DLD1 (cell line): ENCODE data around the gene ADAM12.
"Not testable (repeated sequence)": the region's sequence is repeated elsewhere in the genome, so short reads cannot be mapped to it uniquely, and the experiment has no call there.

Experiments
- in situ Hi-C: cut with HindIII; loops from 2 replicates; pipeline ENCODE4 v1.10.0; 2017; ENCODE audit warnings: low sequenced_read_pairs

Gene ADAM12

DNA sequence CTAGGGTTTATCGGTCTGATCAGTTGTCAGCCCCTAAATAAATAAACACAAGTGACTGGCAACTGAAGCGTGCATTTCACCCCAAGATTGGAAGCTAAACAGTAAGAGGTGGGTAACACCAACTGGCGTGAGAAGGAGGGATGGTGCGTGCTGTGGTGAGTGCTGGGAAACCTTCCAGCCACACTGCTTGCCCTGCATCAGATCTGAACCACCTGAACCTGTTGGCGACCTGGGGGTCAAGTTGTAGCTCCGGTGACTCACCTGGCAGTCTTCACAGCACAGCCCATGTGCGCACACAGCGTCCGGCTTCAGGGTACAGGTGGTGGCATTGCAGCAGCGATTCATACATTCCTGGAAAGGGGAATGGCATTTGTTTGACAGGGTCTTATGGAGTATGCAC lies 321.8 kb downstream of the ADAM12 start:
- in situ Hi-C loops, result no loop called here

DNA sequence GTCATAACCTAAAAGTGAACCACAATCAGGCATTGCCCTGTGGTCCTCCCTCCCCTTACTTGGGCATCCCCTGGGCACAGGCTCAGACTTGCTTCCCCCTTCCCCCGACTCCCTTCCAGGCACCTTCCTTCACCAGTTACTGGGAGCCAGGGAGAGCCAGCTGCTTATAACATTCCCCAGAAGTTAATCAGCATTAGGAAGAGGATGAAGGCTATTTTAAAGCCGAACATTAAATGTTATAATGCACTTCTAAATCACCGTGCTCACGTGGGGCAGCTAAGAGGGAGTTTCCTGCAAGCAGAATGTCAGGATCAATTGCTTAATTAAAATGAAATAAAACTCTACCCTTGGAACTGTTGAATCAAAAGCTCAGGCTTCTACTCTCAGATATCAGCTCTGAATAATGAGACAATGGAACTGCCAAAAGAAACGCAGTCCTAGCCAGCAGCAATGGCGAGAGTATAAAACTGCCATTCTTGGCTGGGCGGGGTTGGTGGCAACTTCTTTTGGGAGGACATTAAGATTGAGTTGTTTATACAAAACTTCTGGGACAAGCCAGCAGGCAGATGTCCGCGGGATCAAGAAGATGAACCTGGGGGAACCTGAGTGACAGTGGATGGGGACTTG lies 322.4 kb downstream of the ADAM12 start:
- in situ Hi-C loops, result no loop called here

DNA sequence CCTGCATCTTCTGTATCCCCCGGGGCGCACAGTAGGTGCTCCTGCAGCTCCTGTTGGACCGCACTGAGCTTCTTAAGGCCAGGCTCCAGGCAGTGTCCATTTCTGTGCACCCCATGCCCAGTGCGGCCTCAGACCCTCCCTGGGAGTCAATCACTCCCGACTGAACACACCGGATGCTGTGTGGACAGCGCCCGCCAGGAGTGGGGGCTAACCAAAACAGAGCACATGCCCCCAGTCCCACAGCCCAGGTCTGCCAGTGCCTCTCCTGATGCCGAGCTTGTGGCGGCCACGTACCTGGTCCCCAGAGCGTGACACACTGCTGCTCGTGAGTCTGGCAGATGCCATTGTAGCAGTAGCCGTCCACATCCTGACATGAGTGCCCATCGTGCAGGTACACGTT lies 323.8 kb downstream of the ADAM12 start:
- in situ Hi-C loops, result no loop called here

DNA sequence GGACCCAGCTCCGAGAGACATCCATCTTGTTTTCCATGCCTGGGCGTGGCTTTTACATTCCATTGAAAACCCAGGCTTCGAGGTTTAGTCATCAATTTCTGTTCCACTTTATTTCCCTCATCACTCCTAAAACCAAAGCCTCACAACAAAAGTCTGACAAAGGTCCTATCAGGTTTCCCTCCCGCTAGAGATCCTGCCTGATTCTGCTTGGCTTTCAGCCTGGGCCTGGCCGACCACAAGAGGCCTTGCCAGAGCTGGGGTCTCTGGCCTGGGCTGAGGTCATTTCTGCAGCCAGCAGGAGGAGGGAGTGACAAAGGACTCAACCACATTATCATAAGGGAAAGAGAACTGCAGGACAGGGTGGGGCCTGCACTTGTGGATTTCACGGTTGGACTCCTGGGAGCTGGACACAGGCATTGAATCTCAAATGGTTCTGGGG lies 324.9 kb downstream of the ADAM12 start:
- in situ Hi-C loops, result no loop called here

DNA sequence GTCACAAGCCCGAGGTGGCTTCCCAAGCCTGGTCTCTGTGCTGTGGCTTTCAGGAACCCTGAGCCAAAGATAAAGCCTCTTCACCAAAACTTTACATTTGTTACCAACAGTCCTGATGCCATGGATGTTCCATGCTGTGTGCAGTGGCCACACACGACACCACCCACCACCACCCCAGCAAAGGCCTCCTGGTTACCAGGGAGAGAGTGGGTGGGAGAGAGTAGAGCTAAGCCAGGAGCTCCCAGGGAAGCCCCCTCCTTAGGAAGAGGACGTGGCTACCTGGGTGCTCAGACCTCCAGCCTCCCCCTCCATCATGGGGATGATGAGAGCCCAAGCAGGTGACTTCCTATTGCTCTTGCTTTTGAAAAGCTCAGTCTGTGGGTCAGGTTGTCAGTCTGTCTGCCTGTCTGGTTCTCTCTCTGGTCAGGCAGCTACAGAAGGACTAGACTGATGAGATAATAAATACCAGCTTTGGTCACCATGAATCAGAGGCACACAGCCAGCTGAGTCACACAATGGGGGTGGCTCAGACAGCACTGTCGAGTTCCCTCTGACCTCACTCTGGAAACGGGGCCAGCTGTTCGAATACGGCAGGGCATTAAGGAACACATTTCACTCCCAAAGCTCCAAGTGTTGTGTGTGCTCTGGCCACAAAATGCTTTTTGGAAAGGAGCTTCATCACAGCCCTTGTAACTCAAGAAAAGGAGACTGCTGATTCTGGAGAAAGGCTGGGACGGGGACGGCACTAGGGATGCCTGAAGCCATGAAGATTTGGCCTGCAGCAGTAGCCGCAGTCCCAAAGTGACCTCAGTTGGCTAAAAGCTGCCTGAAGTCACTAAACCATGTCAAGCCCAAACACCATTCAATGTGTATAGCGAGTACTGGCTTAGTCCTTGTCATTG lies 325.9 kb downstream of the ADAM12 start:
- in situ Hi-C loops, result no loop called here

DNA sequence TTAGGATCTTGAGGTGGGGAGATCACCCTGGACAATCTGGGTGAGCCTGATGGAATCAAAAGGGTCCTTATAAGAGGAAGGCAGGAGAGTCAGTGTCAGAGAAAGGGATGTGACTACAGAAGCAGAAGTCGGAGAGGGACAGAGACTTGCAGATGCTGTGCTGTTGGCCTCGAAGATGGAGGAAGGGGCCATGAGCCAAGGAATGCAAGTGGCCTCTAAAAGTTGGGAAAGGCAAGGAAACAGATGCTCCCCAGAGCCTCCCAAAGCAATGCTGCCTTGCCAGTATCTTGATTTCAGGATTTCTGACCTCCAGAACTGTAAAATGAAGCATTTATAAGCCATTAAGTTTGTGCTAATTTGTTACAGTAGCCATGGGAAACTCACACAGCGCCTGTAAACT lies 326.8 kb downstream of the ADAM12 start:
- in situ Hi-C loops, result no loop called here

DNA sequence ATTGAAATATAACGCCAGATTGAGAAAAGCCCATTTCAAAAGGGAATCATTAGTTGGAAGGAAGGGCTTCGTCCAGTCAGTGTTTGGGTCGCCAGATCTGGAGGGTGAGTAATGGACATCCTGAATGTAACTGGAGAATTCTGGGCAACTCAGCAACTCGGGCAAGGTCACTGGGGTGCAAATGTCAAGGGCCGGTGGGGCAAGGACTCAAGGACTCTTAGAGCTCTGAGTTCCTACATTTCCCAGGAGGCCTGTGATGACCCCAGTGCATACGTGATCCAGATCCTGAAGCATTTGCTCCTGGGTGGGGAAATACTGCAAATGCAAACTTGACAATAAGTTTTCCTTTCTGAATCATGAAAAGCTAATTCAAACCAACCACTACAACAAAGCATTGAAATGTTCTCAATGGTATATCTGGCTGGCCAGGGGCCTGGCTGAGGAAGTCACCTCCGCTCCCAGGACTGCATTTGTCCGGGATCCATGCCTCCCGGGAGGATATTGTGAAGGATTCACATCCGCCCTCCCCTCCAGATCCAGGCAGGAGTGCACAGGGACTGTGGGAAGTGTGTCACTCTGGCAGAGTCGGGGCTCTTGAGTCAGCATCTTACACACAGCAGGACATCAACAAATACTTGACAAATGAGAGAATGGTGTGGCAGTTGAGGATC lies 327.9 kb downstream of the ADAM12 start:
- in situ Hi-C loops, result no loop called here

DNA sequence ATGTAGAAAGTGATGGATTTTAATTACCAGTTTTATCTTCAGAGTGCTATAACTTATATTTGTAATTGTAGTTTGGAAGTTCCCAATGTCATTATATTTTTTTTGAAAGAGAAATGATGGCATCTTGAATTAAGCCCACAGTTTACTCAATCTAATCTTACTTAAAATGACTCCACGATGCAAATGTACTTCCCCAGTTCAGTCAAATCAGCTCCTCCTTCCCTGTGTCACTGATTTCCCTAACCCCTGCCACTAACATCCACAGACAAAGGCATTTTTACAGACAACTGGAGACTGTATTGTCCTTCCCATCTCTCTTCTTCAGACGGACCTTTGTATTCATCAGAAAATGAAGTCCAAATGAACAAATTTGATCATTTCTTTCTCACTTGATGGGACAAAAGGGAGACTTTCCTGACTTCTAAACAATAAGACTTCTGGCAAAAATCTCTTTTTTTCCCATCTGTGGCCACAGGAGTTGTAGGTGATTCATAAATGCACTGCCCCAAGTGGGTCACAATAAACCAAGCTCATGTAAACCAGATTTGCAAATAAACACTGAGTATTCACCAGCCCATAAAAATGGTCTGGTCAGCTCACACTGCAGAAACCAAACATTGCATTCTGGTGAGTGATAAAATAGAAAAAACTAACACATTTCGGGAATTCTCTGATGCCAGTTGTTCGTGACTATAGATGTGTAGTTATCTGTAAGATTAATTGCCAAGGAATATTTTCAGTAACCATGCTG lies 329.0 kb downstream of the ADAM12 start:
- in situ Hi-C loops, result no loop called here

DNA sequence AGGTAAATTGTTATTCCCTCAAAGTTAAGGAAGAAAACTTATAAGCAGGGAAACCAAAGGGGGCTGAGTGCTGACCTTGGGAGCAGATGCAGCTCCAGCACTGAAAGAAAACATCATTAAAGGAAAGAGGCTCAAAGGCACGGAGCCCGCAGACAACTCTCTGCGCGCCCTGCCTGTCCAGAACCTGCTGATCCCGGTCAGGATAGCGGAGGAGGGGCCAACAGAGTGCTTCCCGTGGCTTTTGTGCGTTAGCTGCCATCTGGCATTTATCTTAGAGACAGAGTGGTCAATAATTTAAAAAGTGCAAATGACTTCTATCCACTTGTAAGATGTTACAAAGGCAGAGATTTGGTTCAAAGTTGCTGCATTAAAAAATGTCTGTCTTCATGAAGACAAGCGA lies 329.8 kb downstream of the ADAM12 start:
- in situ Hi-C loops, result no loop called here

DNA sequence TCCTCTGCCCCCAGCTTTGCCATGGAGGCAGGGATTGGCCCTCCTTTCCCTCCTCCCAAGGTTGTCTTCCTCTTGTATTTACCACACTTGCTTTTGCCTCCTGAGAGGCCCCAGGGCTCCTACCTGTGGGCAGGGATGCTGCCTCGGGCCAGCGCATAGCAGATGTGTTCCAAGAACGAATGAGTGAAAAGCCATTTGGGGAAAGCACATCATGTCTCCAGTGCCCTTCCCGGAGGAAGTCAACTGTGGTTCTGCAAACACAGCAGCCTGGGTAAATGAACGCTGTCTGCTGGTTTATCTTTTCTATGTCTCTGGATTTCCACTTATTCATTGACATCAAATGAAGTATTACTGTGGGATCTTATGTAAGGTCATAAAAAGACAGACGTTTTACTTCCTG lies 330.2 kb downstream of the ADAM12 start:
- in situ Hi-C loops, result no loop called here

DNA sequence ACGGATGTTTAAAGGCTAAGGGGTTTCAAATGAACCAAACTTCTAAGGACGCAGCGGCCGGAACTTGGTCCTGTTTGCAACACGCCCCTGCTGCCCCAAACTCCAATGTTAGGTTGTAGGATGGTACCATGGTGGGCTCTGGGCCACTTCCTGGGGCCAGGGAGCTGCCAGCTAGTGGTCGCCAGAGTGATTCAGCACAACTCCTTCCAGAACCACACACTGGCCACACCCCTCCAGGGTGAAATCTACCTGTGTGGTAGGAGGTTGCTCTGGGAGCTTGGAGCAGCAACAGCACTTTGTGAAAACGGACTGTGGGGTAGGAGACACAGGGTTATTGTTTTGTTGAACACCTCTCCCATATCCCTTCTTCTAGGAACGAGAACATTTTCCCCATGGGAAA lies 330.8 kb downstream of the ADAM12 start:
- in situ Hi-C loops, result no loop called here

DNA sequence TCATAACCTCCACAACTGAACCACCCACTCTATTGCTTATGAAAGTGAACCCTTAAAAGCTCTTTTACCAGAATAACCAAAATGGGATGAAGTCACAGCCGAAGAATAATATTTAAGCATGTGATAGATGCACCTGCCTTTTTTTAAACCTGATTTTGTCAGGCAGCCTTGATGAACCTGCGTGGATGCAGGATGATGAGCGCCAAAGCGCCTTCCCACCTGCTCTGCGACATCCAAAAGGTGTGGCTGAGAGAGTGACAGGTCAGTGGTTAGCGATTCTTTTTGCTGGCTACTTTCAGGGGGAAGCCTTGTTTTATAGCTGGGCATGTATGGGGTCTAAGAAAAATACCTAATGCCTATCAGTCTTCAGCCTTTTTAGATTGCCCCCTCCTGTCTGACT lies 334.1 kb downstream of the ADAM12 start:
- in situ Hi-C loops, result no loop called here

DNA sequence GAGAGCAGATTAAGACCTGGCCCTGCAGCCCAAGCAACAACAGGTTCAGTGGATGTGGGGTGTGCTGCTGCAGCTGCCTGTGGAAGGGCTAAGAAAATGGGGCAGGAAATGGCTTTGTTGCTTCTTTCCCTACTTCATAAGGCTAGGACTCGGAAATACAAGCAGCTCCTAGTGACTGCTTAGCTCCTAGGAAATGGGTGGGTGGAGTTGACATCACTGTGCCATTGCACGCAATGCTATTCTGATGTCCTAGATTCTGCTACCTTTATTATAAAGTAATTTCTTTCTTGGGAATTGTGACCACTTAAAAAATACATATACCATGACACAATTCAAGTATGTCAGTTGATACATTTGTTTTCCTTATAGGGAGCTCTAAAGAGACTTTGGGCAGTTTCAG lies 336.1 kb downstream of the ADAM12 start:
- in situ Hi-C loops, result no loop called here

DNA sequence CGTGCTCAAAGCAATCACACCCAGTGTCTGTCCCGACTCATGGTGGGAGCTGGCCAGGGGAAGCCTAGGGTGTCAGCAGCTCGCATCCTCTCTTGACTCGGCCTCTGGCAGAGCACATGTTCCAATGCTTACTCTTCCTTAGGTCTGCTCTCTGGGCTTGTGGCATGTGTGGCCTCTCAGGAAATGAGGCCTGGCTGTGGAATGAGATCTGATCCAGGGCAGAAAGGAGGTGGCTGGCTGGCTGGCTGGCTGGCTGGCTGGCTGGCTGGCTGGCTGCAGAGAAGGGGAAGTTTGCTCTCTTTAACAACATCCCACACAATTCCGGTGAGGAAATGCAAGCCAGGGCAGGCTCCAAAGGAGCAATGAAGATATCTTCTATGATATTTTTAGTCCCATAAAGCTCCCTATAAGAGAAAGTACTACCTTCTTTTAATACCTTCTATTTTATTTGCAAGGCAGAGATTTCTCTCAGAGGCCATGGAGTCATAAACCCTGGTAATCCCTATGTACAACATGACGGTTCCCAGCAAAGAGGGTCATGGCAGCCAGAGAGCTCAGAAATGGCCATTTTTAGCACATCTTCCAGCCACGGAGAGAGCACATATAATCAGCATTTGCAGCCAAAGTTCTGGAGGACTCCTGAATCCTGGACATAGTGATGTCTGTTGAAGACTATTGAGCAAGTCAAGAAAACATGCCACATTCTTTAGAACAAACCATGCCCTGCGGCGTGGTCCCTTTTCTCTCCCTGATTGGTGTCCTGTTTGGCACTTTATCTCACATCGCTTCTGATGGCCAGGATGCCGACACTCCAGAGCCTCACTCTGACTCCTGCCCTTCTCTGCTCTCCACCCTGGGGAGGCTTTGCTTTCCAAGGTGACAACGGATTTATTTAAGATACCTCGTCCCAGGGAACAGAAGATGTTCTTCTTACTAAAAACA lies 338.2 kb downstream of the ADAM12 start:
- in situ Hi-C loops, result no loop called here

DNA sequence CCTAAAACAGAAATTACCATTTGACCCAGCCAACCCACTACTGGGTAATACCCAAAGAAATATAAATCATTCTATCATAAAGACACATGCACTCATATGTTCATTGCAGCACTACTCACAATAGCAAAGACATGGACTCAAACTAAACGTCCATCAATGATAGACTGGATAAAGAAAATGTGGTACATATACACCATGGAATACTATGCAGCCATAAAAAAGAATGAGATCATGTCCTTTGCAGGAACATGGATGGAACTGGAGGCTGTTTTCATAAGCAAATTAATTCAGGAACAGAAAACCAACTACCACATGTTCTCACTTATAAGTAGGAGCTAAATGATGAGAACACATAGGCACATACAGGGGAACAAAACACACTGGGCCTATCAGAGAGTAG lies 340.5 kb downstream of the ADAM12 start:
- in situ Hi-C loops, result not testable (repeated sequence)

DNA sequence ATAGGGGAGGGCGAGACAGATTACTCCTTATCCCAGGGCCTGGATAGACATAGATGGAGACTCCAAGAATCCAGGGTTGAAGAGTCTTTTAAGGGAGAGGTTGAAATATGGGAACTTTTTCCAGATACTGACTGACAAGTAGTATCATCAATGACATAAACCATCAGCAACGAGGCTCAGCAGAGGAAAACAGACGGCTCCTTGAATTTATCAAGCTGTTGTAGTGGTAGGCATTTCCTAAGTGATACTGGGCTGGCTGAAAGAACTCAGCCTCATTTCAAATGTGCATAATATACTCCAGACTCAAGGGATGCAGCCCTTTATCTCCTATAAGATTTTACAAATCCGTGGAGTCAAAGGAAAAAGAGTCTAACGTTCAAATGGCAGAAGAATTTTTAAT lies 341.4 kb downstream of the ADAM12 start:
- in situ Hi-C loops, result no loop called here

DNA sequence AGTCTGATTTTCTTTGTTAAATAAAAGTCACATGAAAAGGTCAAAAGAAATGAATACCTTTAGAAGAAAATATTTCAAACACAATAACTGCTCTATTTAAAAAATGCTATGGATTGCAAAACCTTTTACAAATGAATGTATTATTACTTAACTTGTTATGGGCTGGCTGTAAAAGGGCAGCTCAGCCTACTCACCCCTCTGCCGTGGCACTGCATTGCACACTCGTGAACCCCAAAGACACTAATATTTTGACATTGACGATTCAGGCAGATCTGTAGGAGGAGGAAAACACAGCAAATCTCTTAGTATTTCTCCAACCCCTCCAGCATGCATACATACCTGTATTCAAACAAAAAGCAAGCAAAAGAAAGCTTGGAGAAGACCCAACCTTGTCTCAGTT lies 342.4 kb downstream of the ADAM12 start:
- in situ Hi-C loops, result no loop called here

DNA sequence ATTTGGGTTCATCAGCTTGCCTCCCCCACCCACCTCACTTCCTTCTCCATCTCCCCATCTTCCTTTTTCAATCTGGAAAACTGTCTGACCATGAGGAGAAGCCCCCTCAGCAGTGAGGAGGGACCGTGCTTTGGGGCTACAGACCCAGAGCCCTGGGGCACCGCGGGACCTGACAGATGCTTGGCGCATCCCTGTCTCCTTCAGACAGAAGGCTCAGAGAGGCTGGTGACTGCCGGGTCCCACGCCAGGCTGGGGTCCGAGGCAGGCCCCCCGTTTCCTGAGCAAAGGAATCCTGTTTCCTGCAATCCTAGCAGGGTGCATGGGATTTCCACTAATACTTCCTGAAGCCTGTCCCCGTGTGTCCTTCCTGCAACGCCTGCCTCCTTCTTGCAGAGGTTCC lies 344.9 kb downstream of the ADAM12 start:
- in situ Hi-C loops, result no loop called here

DNA sequence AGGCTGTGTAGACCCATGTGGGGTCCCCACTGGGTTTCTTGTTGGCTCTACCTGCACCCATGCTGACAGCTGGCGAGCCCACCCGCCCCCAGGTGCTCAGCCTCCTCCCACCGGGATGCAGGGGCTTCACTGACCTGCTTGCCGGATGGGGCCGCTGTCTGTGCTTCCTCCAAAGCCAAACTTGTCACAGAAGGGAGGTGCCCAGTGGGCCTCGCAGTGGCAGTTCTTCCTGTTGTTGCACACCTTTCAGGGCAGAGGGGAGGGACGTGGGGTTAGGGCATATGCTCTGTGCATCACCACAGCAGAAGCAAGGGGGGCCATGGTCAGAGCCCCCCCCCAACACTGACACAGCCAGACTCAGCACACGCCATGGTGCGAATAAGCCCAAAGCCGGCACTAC lies 345.4 kb downstream of the ADAM12 start:
- in situ Hi-C loops, result no loop called here

DNA sequence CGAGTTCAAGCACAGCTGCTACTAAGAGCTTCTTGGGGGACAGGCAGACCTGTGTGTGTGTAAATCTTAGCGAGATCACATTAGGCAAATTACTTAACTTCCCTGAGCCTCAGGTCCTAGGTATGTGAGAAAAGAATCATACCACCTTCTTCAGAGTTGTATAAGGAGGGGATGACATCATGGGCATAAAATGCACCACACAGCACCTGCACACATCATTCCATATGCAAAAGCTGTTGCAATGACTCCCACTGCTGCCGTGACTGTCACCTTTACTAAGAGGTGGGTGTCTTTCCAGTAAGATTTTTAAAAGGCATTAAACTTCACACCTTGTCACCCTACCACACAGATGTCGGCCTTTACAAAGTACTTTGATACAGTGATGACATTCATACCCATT lies 345.9 kb downstream of the ADAM12 start:
- in situ Hi-C loops, result no loop called here
